Measurements from ENCODE around the gene AFG1L. TPM values are rescaled to one million over a fixed set of nuclear protein-coding genes. Genes with fewer than 3 reads are reported as not detected.

AFG1L gene
- total and polyA plus RNA-seq, 3 experiments from 2014 or later = 4.4 to 5.3 (median 4.4) TPM

GRCh38 chr6:108455688-108456087 is 160.8 kb downstream of the AFG1L start:
- H3K4me1 Mint-ChIP-seq = peaks cover 3 to 4% (median 3%) of the 10 kb centered on the region in 3 donors
- H3K4me3 Mint-ChIP-seq = no peak overlapping the region
- Histone ChIP-seq H3K27ac (ENCODE audit: low read depth, low read length) (no peak overlapping the region), H3K36me3 (ENCODE audit: insufficient read depth, low read length) (no peaks in the 10 kb centered on the region), H3K4me1 (ENCODE audit: insufficient read depth, low read length) (no peaks in the 10 kb centered on the region), H3K9me3 (ENCODE audit: low read length) (no peaks in the 10 kb centered on the region), H3K27me3 (ENCODE audit: insufficient read depth, low read length, poor library complexity, severe bottlenecking) (no peaks in the 10 kb centered on the region), H3K4me3 (ENCODE audit: low read length) (no peak overlapping the region)
- no peak for DNase-seq
- CTCF ChIA-PET = no interaction called here
- H3K36me3 Mint-ChIP-seq = peaks cover 0 to 8% (median 0%) of the 10 kb centered on the region in 3 donors
- no peak overlapping the region for H3K27ac Mint-ChIP-seq
- H3K9me3 Mint-ChIP-seq = peaks cover 0 to 2% (median 0%) of the 10 kb centered on the region in 5 donors
- POLR2A ChIA-PET = no interaction called here
- H3K27me3 Mint-ChIP-seq = no peaks in the 10 kb centered on the region

GRCh38 chr6:108463784-108464183 is 168.9 kb downstream of the AFG1L start:
- Histone ChIP-seq H3K27me3 (ENCODE audit: insufficient read depth, low read length, poor library complexity, severe bottlenecking) (no peaks in the 10 kb centered on the region), H3K4me1 (ENCODE audit: insufficient read depth, low read length) (no peaks in the 10 kb centered on the region), H3K27ac (ENCODE audit: low read depth, low read length) (no peak overlapping the region), H3K36me3 (ENCODE audit: insufficient read depth, low read length) (no peaks in the 10 kb centered on the region), H3K9me3 (ENCODE audit: low read length) (no peaks in the 10 kb centered on the region), H3K4me3 (ENCODE audit: low read length) (no peak overlapping the region)
- Mint-ChIP-seq H3K4me3 (no peak overlapping the region), H3K27me3 (no peaks in the 10 kb centered on the region), H3K36me3 (no peaks in the 10 kb centered on the region), H3K9me3 (peaks cover 0 to 2% (median 0%) of the 10 kb centered on the region in 5 donors), H3K27ac (no peak overlapping the region), H3K4me1 (no peaks in the 10 kb centered on the region)
- no peak for DNase-seq
- POLR2A ChIA-PET = interaction anchor here (0.5 kb wide), 1 partner anchor 86 kb away, joined by 3 read pairs; no protein-coding TSS in a partner anchor
- CTCF ChIA-PET = no interaction called here

GRCh38 chr6:108464418-108465097 is 169.7 kb downstream of the AFG1L start:
- POLR2A ChIA-PET = interaction anchor here (0.5 kb wide), 1 partner anchor 742 kb away, joined by 3 read pairs; no protein-coding TSS in a partner anchor
- H3K4me1 ChIP-seq (ENCODE audit: insufficient read depth, low read length) = no peaks in the 10 kb centered on the region
- no peak overlapping the region for H3K27ac ChIP-seq (ENCODE audit: low read depth, low read length)
- H3K4me3 ChIP-seq (ENCODE audit: low read length) = no peak overlapping the region
- H3K4me1 Mint-ChIP-seq = no peaks in the 10 kb centered on the region
- no peaks in the 10 kb centered on the region for H3K27me3 Mint-ChIP-seq
- peaks cover 0 to 2% (median 0%) of the 10 kb centered on the region in 3 donors for H3K36me3 Mint-ChIP-seq
- CTCF ChIA-PET = no interaction called here
- H3K27me3 ChIP-seq (ENCODE audit: insufficient read depth, low read length, poor library complexity, severe bottlenecking) = no peaks in the 10 kb centered on the region
- H3K9me3 ChIP-seq (ENCODE audit: low read length) = no peaks in the 10 kb centered on the region
- H3K36me3 ChIP-seq (ENCODE audit: insufficient read depth, low read length) = no peaks in the 10 kb centered on the region
- no peak overlapping the region for H3K4me3 Mint-ChIP-seq
- peaks cover 0 to 2% (median 0%) of the 10 kb centered on the region in 5 donors for H3K9me3 Mint-ChIP-seq
- DNase-seq = no peak
- H3K27ac Mint-ChIP-seq = no peak overlapping the region

- no peak overlapping the region for H3K4me3 ChIP-seq (ENCODE audit: low read length)
- ChIA-PET POLR2A (no interaction called here), CTCF (no interaction called here)
- H3K27ac Mint-ChIP-seq = no peak overlapping the region
- peaks cover 0 to 2% (median 0%) of the 10 kb centered on the region in 3 donors for H3K36me3 Mint-ChIP-seq
- H3K9me3 ChIP-seq (ENCODE audit: low read length) = no peaks in the 10 kb centered on the region
- no peaks in the 10 kb centered on the region for H3K27me3 ChIP-seq (ENCODE audit: insufficient read depth, low read length, poor library complexity, severe bottlenecking)
- no peaks in the 10 kb centered on the region for H3K27me3 Mint-ChIP-seq
- H3K4me1 Mint-ChIP-seq = no peaks in the 10 kb centered on the region
- no peak overlapping the region for H3K27ac ChIP-seq (ENCODE audit: low read depth, low read length)
- DNase-seq = no peak
- no peaks in the 10 kb centered on the region for H3K36me3 ChIP-seq (ENCODE audit: insufficient read depth, low read length)
- H3K9me3 Mint-ChIP-seq = peaks cover 0 to 2% (median 0%) of the 10 kb centered on the region in 5 donors
- H3K4me3 Mint-ChIP-seq = no peak overlapping the region
- no peaks in the 10 kb centered on the region for H3K4me1 ChIP-seq (ENCODE audit: insufficient read depth, low read length)
Measured at GRCh38 chr6:108465098-108465495, 170.2 kb downstream of the AFG1L start.

DNA sequence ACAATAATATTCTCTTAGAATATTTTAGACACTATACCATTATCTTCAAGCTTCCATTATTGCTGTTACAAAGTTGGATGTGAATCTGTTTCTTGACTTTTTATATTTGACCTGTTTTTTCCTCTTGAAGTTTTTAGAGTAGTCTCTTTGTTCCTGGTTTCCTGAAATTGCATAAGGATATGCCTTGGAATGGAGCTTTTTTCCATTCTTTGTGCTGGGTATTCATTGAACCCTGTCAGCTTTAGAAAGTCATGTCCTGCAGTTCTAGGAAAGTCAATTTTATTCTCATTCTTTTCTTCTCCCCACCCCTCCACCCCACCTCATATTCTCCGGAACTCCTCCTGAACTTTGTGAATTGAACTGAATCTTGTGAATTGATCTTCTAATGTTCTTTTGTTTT is 173.5 kb downstream of the AFG1L start:
- no peaks in the 10 kb centered on the region for H3K27me3 Mint-ChIP-seq
- POLR2A ChIA-PET = no interaction called here
- H3K4me1 Mint-ChIP-seq = no peaks in the 10 kb centered on the region
- no peaks in the 10 kb centered on the region for H3K27me3 ChIP-seq (ENCODE audit: insufficient read depth, low read length, poor library complexity, severe bottlenecking)
- DNase-seq = no peak
- no peak overlapping the region for H3K4me3 ChIP-seq (ENCODE audit: low read length)
- no peaks in the 10 kb centered on the region for H3K4me1 ChIP-seq (ENCODE audit: insufficient read depth, low read length)
- H3K27ac Mint-ChIP-seq = no peak overlapping the region
- H3K9me3 Mint-ChIP-seq = peaks cover 0 to 2% (median 0%) of the 10 kb centered on the region in 5 donors
- H3K27ac ChIP-seq (ENCODE audit: low read depth, low read length) = no peak overlapping the region
- no peaks in the 10 kb centered on the region for H3K9me3 ChIP-seq (ENCODE audit: low read length)
- H3K36me3 Mint-ChIP-seq = peaks cover 0 to 5% (median 2%) of the 10 kb centered on the region in 3 donors
- CTCF ChIA-PET = no interaction called here
- H3K36me3 ChIP-seq (ENCODE audit: insufficient read depth, low read length) = no peaks in the 10 kb centered on the region
- H3K4me3 Mint-ChIP-seq = no peak overlapping the region

- H3K27me3 Mint-ChIP-seq = no peaks in the 10 kb centered on the region
Measured at GRCh38 chr6:108469316-108469715, 174.5 kb downstream of the AFG1L start.

DNA sequence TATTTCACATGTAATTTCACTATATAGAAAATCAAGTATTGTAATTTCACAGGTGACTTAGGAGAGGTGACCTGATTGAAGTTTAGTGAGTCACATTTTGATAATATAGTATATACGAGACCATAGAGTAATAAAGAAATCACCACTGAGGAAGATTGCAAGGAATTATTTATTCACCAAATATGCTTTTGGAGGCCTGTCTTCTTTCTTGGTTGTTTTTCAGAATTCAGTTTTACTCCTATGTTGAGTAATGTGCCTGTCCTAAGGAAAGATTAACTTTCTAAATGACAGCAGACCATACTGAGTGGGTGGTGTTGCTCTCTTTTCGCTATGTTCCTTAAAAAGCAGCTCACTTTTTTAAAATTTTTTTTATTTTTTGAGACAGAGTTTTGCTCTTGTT is 178.3 kb downstream of the AFG1L start:
- CTCF ChIA-PET = no interaction called here

More at GRCh38 chr6:108469316-108469715, 174.5 kb downstream of the AFG1L start:
- Mint-ChIP-seq H3K4me1 (no peaks in the 10 kb centered on the region), H3K4me3 (no peak overlapping the region), H3K36me3 (peaks cover 0 to 5% (median 2%) of the 10 kb centered on the region in 3 donors), H3K9me3 (peaks cover 0 to 2% (median 0%) of the 10 kb centered on the region in 5 donors), H3K27ac (no peak overlapping the region)
- Histone ChIP-seq H3K27me3 (ENCODE audit: insufficient read depth, low read length, poor library complexity, severe bottlenecking) (no peaks in the 10 kb centered on the region), H3K36me3 (ENCODE audit: insufficient read depth, low read length) (no peaks in the 10 kb centered on the region), H3K27ac (ENCODE audit: low read depth, low read length) (no peak overlapping the region), H3K4me3 (ENCODE audit: low read length) (no peak overlapping the region), H3K9me3 (ENCODE audit: low read length) (no peaks in the 10 kb centered on the region), H3K4me1 (ENCODE audit: insufficient read depth, low read length) (no peaks in the 10 kb centered on the region)
- CTCF ChIA-PET = no interaction called here
- POLR2A ChIA-PET = no interaction called here
- no peak for DNase-seq

GRCh38 chr6:108476376-108476775 is 181.5 kb downstream of the AFG1L start:
- ChIA-PET CTCF (no interaction called here), POLR2A (no interaction called here)
- H3K27me3 ChIP-seq (ENCODE audit: insufficient read depth, low read length, poor library complexity, severe bottlenecking) = no peaks in the 10 kb centered on the region
- H3K36me3 ChIP-seq (ENCODE audit: insufficient read depth, low read length) = no peaks in the 10 kb centered on the region
- H3K4me3 ChIP-seq (ENCODE audit: low read length) = no peak overlapping the region
- no peak for DNase-seq
- peaks cover 18 to 28% (median 20%) of the 10 kb centered on the region in 3 donors for H3K36me3 Mint-ChIP-seq
- H3K27ac Mint-ChIP-seq = no peak overlapping the region
- H3K9me3 ChIP-seq (ENCODE audit: low read length) = no peaks in the 10 kb centered on the region
- no peaks in the 10 kb centered on the region for H3K4me1 Mint-ChIP-seq
- no peaks in the 10 kb centered on the region for H3K27me3 Mint-ChIP-seq
- no peaks in the 10 kb centered on the region for H3K4me1 ChIP-seq (ENCODE audit: insufficient read depth, low read length)
- no peak overlapping the region for H3K27ac ChIP-seq (ENCODE audit: low read depth, low read length)
- H3K4me3 Mint-ChIP-seq = no peak overlapping the region
- H3K9me3 Mint-ChIP-seq = peaks cover 0 to 3% (median 0%) of the 10 kb centered on the region in 5 donors

More for the DNA sequence above, 178.3 kb downstream of the AFG1L start:
- no peaks in the 10 kb centered on the region for H3K27me3 Mint-ChIP-seq
- H3K9me3 ChIP-seq (ENCODE audit: low read length) = no peaks in the 10 kb centered on the region
- no peak overlapping the region for H3K4me3 ChIP-seq (ENCODE audit: low read length)
- H3K4me1 ChIP-seq (ENCODE audit: insufficient read depth, low read length) = no peaks in the 10 kb centered on the region
- H3K27ac ChIP-seq (ENCODE audit: low read depth, low read length) = no peak overlapping the region
- H3K36me3 ChIP-seq (ENCODE audit: insufficient read depth, low read length) = no peaks in the 10 kb centered on the region
- peaks cover 0 to 2% (median 0%) of the 10 kb centered on the region in 5 donors for H3K9me3 Mint-ChIP-seq
- H3K27ac Mint-ChIP-seq = no peak overlapping the region
- no peaks in the 10 kb centered on the region for H3K4me1 Mint-ChIP-seq
- DNase-seq = no peak
- peaks cover 7 to 12% (median 10%) of the 10 kb centered on the region in 3 donors for H3K36me3 Mint-ChIP-seq
- POLR2A ChIA-PET = no interaction called here
- H3K4me3 Mint-ChIP-seq = no peak overlapping the region
- H3K27me3 ChIP-seq (ENCODE audit: insufficient read depth, low read length, poor library complexity, severe bottlenecking) = no peaks in the 10 kb centered on the region
